Nephron progenitor cell (in vitro differentiated cells): Measurements from ENCODE around the gene SLC25A6.

ENCODE experiments used
- DNase-seq: peaks from one replicate; pipeline ENCODE4 v3.0.0; 2021
- H3K27ac Mint-ChIP-seq: 2 replicates; pipeline ENCODE4 v1.8.0; 2021; ENCODE audit warnings: mild to moderate bottlenecking, moderate library complexity, mixed read lengths
- H3K27me3 Mint-ChIP-seq: 2 replicates; pipeline ENCODE4 v1.8.0; 2021; ENCODE audit warnings: mild to moderate bottlenecking, low read depth, mixed read lengths; ENCODE audit not compliant: poor library complexity
- H3K36me3 Mint-ChIP-seq: 2 replicates; pipeline ENCODE4 v1.8.0; 2021; ENCODE audit warnings: low read depth, mixed read lengths
- H3K4me1 Mint-ChIP-seq: 2 replicates; pipeline ENCODE4 v1.8.0; 2021; ENCODE audit warnings: mixed read lengths
- H3K4me3 Mint-ChIP-seq: 2 replicates; pipeline ENCODE4 v1.8.0; 2021; ENCODE audit warnings: mild to moderate bottlenecking, moderate library complexity, mixed read lengths
- H3K9me3 Mint-ChIP-seq: 2 replicates; pipeline ENCODE4 v1.8.0; 2021; ENCODE audit warnings: mild to moderate bottlenecking, moderate library complexity, mixed read lengths
- TF ChIP-seq, protein P1 (sequence below): fragments of 200-600 bp; sonication (generic); IDR thresholded peaks from 2 replicates; pipeline ENCODE4 v1.5.0; 2021; ENCODE audit warnings: antibody characterized with exemption

Gene SLC25A6

DNA sequence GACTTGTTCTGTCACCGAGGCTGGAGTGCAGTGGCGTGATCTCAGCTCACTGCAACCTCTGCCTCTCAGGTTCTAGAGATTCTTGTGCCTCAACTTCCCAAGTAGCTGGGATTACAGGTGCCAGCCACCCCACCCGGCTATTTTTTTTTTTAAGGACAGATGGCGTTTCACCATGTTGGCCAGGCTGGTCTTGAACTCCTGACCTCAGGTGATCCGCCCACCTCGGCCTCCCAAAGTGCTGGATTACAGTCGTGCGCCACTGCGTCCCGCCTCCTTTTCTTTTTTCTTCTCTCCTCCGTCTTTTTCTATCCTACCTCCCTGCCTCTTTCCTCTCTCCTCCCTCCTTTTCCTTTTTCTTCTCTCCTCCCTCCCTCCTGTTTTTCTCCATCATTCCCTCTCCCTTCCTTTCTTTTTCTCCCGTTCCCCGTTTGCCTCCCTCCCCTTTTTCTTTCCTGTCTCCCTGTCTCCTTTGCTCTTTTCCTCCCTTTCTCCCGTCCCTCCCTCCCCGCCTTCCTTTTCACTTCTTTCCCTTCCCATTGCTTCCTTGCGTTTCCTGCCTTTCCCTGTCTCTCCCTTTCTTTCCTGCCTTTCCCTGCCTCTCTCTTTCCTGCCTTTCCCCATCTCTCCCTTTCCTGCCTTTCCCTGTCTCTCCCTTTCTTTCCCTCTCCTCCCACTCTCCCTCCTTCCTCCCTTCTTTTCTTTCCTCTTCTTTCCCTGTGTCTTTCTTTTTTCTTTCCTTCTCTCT is 2.1 kb upstream of the SLC25A6 start:
- Mint-ChIP-seq H3K4me1 (peaks cover 41% of the 10 kb centered on the region), H3K27ac (peak overlapping the region; percentile 86), H3K4me3 (peak overlapping the region; percentile 95), H3K36me3 (peaks cover 33% of the 10 kb centered on the region), H3K9me3 (no peaks in the 10 kb centered on the region), H3K27me3 (peaks cover 9% of the 10 kb centered on the region)
- DNase-seq, result no peak
- TF ChIP-seq, protein P1, sequence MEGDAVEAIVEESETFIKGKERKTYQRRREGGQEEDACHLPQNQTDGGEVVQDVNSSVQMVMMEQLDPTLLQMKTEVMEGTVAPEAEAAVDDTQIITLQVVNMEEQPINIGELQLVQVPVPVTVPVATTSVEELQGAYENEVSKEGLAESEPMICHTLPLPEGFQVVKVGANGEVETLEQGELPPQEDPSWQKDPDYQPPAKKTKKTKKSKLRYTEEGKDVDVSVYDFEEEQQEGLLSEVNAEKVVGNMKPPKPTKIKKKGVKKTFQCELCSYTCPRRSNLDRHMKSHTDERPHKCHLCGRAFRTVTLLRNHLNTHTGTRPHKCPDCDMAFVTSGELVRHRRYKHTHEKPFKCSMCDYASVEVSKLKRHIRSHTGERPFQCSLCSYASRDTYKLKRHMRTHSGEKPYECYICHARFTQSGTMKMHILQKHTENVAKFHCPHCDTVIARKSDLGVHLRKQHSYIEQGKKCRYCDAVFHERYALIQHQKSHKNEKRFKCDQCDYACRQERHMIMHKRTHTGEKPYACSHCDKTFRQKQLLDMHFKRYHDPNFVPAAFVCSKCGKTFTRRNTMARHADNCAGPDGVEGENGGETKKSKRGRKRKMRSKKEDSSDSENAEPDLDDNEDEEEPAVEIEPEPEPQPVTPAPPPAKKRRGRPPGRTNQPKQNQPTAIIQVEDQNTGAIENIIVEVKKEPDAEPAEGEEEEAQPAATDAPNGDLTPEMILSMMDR, result no peak

DNA sequence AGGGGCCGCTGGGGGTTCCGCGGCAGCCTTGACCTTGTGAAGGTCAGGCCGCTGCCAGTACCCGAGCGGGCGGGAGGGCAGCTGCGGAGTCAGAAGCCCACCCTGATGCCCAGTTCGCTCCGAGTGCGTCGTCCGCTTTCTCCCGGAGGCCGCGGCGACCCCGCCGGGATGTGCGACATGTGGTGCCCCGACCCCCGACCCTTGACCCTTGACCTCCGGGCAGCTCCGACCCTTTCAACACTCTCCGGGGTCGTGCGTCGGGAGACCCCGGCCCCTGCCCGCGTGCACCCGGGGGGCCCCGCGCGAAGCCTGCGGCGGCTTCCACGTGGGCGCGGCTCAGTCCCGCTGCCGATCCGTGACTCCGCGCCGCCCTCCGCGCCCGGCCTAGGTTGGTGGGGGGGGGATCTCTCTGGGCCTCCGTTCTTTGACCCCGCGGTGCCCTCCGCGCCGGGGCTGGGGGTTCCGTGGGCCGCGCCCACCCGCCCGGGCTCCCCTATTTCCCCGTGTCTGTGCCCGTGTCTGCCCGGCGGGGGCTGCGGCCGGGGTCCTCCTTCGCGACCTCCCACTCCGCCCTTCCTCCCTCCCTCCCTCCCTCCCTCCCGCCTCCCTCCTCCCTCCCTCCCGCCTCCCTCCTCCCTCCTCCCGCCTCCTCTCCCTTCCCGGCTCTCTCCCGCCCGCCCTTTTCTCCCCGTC is 609 bp upstream of the SLC25A6 start:
- TF ChIP-seq, protein P1, result no peak
- Mint-ChIP-seq H3K27ac (peak overlapping the region; percentile 66), H3K4me1 (peaks cover 54% of the 10 kb centered on the region), H3K36me3 (peaks cover 48% of the 10 kb centered on the region), H3K27me3 (peaks cover 12% of the 10 kb centered on the region), H3K9me3 (no peaks in the 10 kb centered on the region), H3K4me3 (peak overlapping the region; percentile 95)
- peak; percentile 72 for DNase-seq

DNA sequence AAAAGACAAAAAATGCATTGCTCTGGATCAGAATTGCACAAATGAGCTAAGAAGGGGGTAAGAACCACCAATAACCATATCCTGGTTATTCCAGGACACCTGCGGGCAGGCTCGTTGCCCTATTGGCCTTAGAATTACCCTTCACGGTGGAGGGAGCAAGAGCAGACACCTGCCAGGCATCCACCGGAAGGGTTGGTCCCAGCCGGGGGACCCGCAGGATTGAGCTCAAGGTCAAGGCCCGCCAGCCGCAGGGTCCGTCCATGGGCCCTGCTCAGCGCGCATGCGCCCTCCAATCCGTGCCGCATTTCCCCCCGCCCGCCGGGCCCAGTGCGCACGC is 575 bp downstream of the SLC25A6 start:
- Mint-ChIP-seq H3K4me3 (peak overlapping the region; percentile 93), H3K27ac (peak overlapping the region; percentile 71), H3K27me3 (peaks cover 12% of the 10 kb centered on the region), H3K4me1 (peaks cover 54% of the 10 kb centered on the region), H3K36me3 (peaks cover 50% of the 10 kb centered on the region), H3K9me3 (no peaks in the 10 kb centered on the region)
- DNase-seq, result peak; percentile 95
- TF ChIP-seq, protein P1, result no peak

DNA sequence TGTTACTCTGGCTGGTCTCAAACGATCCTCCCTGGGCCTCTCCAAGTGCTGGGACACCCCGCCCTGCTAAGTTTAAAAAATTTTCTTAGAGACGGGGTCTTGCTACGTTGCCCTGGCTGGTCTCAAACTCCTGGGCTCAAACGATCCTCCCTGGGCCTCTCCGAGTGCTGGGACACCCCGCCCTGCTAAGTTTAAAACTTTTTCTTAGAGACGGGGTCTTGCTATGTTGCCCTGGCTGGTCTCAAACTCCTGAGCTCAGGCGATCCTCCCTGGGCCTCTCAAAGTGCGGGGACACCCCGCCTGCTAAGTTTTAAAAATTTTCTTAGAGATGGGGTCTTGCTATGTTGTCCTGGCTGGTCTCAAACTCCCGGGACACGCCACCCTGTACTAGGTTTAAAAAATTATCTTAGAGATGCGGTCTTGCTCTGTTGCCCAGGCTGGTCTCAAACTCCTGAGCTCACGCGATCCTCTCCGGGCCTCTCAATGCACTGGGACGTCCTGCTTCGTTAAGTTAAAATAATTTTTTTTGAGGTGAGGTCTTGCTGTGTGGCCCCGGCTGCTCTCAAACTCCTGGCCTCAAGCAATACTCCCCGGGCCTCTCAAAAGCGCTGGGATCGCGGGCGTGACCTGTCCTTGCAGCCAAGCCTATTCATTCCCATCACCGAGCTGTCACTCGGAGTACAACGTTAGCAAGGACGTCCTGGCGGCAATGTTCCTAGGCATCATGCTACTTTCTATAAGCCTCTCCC is 1.1 kb downstream of the SLC25A6 start:
- peaks cover 8% of the 10 kb centered on the region for H3K27me3 Mint-ChIP-seq
- H3K4me3 Mint-ChIP-seq, result peak overlapping the region; percentile 93
- DNase-seq, result no peak
- no peaks in the 10 kb centered on the region for H3K9me3 Mint-ChIP-seq
- peaks cover 47% of the 10 kb centered on the region for H3K36me3 Mint-ChIP-seq
- peaks cover 49% of the 10 kb centered on the region for H3K4me1 Mint-ChIP-seq
- TF ChIP-seq, protein P1, result no peak
- peak overlapping the region; percentile 71 for H3K27ac Mint-ChIP-seq

DNA sequence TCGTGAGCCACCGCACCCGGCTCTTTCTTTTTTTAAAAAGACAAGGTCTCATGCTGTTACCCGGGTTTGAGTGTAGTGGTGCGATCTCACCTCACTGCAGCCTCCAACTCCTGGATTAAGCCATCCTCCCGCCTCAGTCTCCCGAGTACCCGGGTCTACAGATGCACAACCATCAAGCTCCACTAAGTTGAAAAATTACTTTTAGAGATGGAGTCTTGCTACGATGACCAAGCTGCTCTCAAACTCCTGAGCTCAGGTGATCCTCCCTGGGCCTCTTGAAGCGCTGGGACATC is 2.0 kb downstream of the SLC25A6 start:
- TF ChIP-seq, protein P1, result no peak
- peaks cover 8% of the 10 kb centered on the region for H3K27me3 Mint-ChIP-seq
- no peak for DNase-seq
- H3K9me3 Mint-ChIP-seq, result no peaks in the 10 kb centered on the region
- peaks cover 47% of the 10 kb centered on the region for H3K36me3 Mint-ChIP-seq
- H3K4me1 Mint-ChIP-seq, result peaks cover 40% of the 10 kb centered on the region
- peak overlapping the region; percentile 68 for H3K4me3 Mint-ChIP-seq
- no peak overlapping the region for H3K27ac Mint-ChIP-seq
